CD4-positive, alpha-beta T cell (primary cell): ENCODE results near the gene TTN. TPM values are rescaled to one million over a fixed set of nuclear protein-coding genes. Genes with fewer than 3 reads are reported as not detected.
A peak's percentile ranks its signal among the peaks of the same experiment; 100 is the strongest.

Experiments used
- ATAC-seq: fragments of 200-7000 bp; cut with Tn5 transposase; one replicate; pipeline ENCODE4 v1.10.0; 2022; ENCODE audit warnings: mild to moderate bottlenecking; ENCODE audit not compliant: poor library complexity
- CTCF ChIA-PET: fragments of 350-600 bp; sonication (Branson Sonifier 250); formaldehyde crosslinking; loops from one replicate; lab custom pipeline; 2021; ENCODE audit warnings: antibody characterized with exemption, inconsistent platforms; lab: Charles Lee
- POLR2A ChIA-PET: fragments of 350-600 bp; sonication (Branson Sonifier 250); formaldehyde crosslinking; loops from one replicate; lab custom pipeline; 2021; ENCODE audit warnings: antibody characterized with exemption, inconsistent platforms; lab: Charles Lee
- DNase-seq, 14 experiments: peaks; one replicate each; pipeline ENCODE4 v3.0.0-alpha.2; 2013 to 2020; ENCODE audit warnings: mixed read lengths in 2 of 14
- H3K27ac ChIP-seq, 2 donors: one replicate each; pipeline versions ENCODE4 v1.5.1 to v1.7.0; 2013; ENCODE audit warnings: low read length in 2 of 2, low read depth in 1 of 2, mild to moderate bottlenecking in 1 of 2
- H3K27me3 ChIP-seq, 2 experiments: 1 replicate in 1 of 2; 2 replicates in 1 of 2; pipeline versions ENCODE4 v1.6.1 to v1.7.0; 2013; ENCODE audit warnings: low read length in 2 of 2, control low read depth in 1 of 2, mild to moderate bottlenecking in 1 of 2, moderate library complexity in 1 of 2; ENCODE audit not compliant: insufficient read depth in 2 of 2, control insufficient read depth in 1 of 2
- H3K36me3 ChIP-seq: one replicate; pipeline ENCODE4 v1.6.1; 2013; ENCODE audit warnings: low read length, control low read depth; ENCODE audit not compliant: insufficient read depth
- H3K4me1 ChIP-seq: one replicate; pipeline ENCODE4 v1.6.1; 2013; ENCODE audit warnings: low read length, control low read depth; ENCODE audit not compliant: insufficient read depth
- H3K4me3 ChIP-seq: one replicate; pipeline ENCODE4 v1.5.1; 2013; ENCODE audit warnings: mild to moderate bottlenecking, low read length, moderate library complexity
- H3K9me3 ChIP-seq, 2 experiments: 1 replicate in 1 of 2; 2 replicates in 1 of 2; pipeline versions ENCODE4 v1.6.1 to v1.7.0; 2013; ENCODE audit warnings: low read length in 2 of 2, mild to moderate bottlenecking in 2 of 2, control low read depth in 1 of 2, moderate library complexity in 1 of 2; ENCODE audit not compliant: control insufficient read depth in 1 of 2, insufficient read depth in 1 of 2
- H3K27ac Mint-ChIP-seq: one replicate; pipeline ENCODE4 v1.8.0; 2020; ENCODE audit warnings: mixed read lengths
- H3K27me3 Mint-ChIP-seq: one replicate; pipeline ENCODE4 v1.8.0; 2021; ENCODE audit warnings: mixed read lengths
- H3K36me3 Mint-ChIP-seq: one replicate; pipeline ENCODE4 v1.8.0; 2021; ENCODE audit warnings: low read depth, mixed read lengths
- H3K4me1 Mint-ChIP-seq: one replicate; pipeline ENCODE4 v1.8.0; 2021; ENCODE audit warnings: low read depth, mixed read lengths
- H3K4me3 Mint-ChIP-seq: one replicate; pipeline ENCODE4 v1.8.0; 2020; ENCODE audit warnings: mild to moderate bottlenecking, mixed read lengths
- H3K9me3 Mint-ChIP-seq: one replicate; pipeline ENCODE4 v1.8.0; 2020; ENCODE audit warnings: mixed read lengths
- intact Hi-C, 2 experiments: fragments of 100-400 bp; cut with DNase I in 1 of 2; cut with micrococcal nuclease in 1 of 2; formaldehyde crosslinking; loops; one replicate each; pipeline versions ENCODE4 v1.15.1 to v1.9.0; 2023 to 2025; cut with DNase I, micrococcal nuclease
- total RNA-seq, 174 experiments: library from RNA in 2 of 174; stranded (reverse) in 2 of 174; gene quantifications; one replicate each; pipeline ENCODE4 v1.2.3 and lab custom pipeline; 2021 to 2026
- TF ChIP-seq, protein P1 (sequence below): fragments of 200-600 bp; IDR thresholded peaks from one replicate; pipeline ENCODE4 v1.8.0; 2022; ENCODE audit warnings: antibody characterized with exemption, mild to moderate bottlenecking

TTN gene
- total RNA-seq, 2 experiments from 2014 or later = 27.5 to 29.2 TPM

- Mint-ChIP-seq H3K4me1 (peaks cover 45% of the 10 kb centered on the region), H3K4me3 (peak overlapping the region; percentile 89), H3K27ac (peak overlapping the region; percentile 85), H3K27me3 (no peaks in the 10 kb centered on the region), H3K36me3 (peaks cover 47% of the 10 kb centered on the region), H3K9me3 (no peaks in the 10 kb centered on the region)
- CTCF ChIA-PET = interaction anchor here (1.2 to 2.1 kb wide), 5 partner anchors 11 to 109 kb away, joined by 5 to 12 read pairs (median 5); partner anchors contain the start of genes PJVK and PRKRA
- Histone ChIP-seq H3K9me3 (no peaks in the 10 kb centered on the region), H3K4me1 (peaks cover 8% of the 10 kb centered on the region), H3K4me3 (peak overlapping the region; percentile 74), H3K27me3 (no peaks in the 10 kb centered on the region), H3K36me3 (peaks cover 4% of the 10 kb centered on the region), H3K27ac (no peak overlapping the region)
- intact Hi-C loops = loop anchor here (2.0 to 5.0 kb wide), 3 partner anchors 41 to 73 kb away; partner anchors contain the start of genes FKBP7 (in 1 of the 2), PJVK (in 1 of the 2), PLEKHA3 (in 1 of the 2) and PRKRA (in 1 of the 2)
- peak in 1 of 14 experiments; percentile 13 for DNase-seq
- TF ChIP-seq, protein P1, sequence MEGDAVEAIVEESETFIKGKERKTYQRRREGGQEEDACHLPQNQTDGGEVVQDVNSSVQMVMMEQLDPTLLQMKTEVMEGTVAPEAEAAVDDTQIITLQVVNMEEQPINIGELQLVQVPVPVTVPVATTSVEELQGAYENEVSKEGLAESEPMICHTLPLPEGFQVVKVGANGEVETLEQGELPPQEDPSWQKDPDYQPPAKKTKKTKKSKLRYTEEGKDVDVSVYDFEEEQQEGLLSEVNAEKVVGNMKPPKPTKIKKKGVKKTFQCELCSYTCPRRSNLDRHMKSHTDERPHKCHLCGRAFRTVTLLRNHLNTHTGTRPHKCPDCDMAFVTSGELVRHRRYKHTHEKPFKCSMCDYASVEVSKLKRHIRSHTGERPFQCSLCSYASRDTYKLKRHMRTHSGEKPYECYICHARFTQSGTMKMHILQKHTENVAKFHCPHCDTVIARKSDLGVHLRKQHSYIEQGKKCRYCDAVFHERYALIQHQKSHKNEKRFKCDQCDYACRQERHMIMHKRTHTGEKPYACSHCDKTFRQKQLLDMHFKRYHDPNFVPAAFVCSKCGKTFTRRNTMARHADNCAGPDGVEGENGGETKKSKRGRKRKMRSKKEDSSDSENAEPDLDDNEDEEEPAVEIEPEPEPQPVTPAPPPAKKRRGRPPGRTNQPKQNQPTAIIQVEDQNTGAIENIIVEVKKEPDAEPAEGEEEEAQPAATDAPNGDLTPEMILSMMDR = no peak
- POLR2A ChIA-PET = interaction anchor here (0.9 to 1.5 kb wide), 2 partner anchors 44 to 74 kb away, joined by 4 read pairs; partner anchors contain the start of gene PLEKHA3
- no peak for ATAC-seq
Observed at GRCh38 chr2:178523596-178524134, 283.6 kb downstream of the TTN start.

- H3K4me1 ChIP-seq = peaks cover 8% of the 10 kb centered on the region
- peak; percentile 99 for ATAC-seq
- peak overlapping the region; percentile 85 for H3K27ac Mint-ChIP-seq
- peak overlapping the region; percentile 89 for H3K4me3 Mint-ChIP-seq
- TF ChIP-seq, protein P1 = peak; percentile 77
- H3K36me3 Mint-ChIP-seq = peaks cover 47% of the 10 kb centered on the region
- CTCF ChIA-PET = interaction anchor here (0.6 to 2.1 kb wide), 9 partner anchors 10 to 108 kb away, joined by 3 to 12 read pairs (median 5); partner anchors contain the start of genes PJVK and PRKRA
- H3K27me3 ChIP-seq = no peaks in the 10 kb centered on the region
- H3K27ac ChIP-seq = peak overlapping the region; percentile 26 to 63
- peaks cover 44% of the 10 kb centered on the region for H3K4me1 Mint-ChIP-seq
- DNase-seq = peak; percentile 61 to 91 (median 73)
- H3K27me3 Mint-ChIP-seq = no peaks in the 10 kb centered on the region
- peak overlapping the region; percentile 74 for H3K4me3 ChIP-seq
- POLR2A ChIA-PET = interaction anchor here (0.9 to 1.5 kb wide), 3 partner anchors 43 to 74 kb away, joined by 4 read pairs; partner anchors contain the start of genes PJVK, PLEKHA3 and PRKRA
- no peaks in the 10 kb centered on the region for H3K9me3 ChIP-seq
- intact Hi-C loops = loop anchor here (2.0 to 5.0 kb wide), 3 partner anchors 41 to 72 kb away; partner anchors contain the start of genes FKBP7 (in 1 of the 2), PJVK (in 1 of the 2), PLEKHA3 (in 1 of the 2) and PRKRA (in 1 of the 2)
- H3K9me3 Mint-ChIP-seq = no peaks in the 10 kb centered on the region
- peaks cover 6% of the 10 kb centered on the region for H3K36me3 ChIP-seq
Observed at GRCh38 chr2:178522950-178523595, 284.1 kb downstream of the TTN start.

- intact Hi-C loops = loop anchor here (2.0 to 5.0 kb wide), 3 partner anchors 39 to 71 kb away; partner anchors contain the start of genes FKBP7 (in 1 of the 2), PJVK (in 1 of the 2), PLEKHA3 (in 1 of the 2) and PRKRA (in 1 of the 2)
- no peaks in the 10 kb centered on the region for H3K27me3 ChIP-seq
- H3K4me3 Mint-ChIP-seq = peak overlapping the region; percentile 52
- no peak overlapping the region for H3K4me3 ChIP-seq
- ChIA-PET POLR2A (no interaction called here), CTCF (interaction anchor here (1.2 to 2.1 kb wide), 2 partner anchors 9 to 108 kb away, joined by 3 to 12 read pairs; no protein-coding TSS in a partner anchor)
- H3K4me1 ChIP-seq = peaks cover 8% of the 10 kb centered on the region
- peaks cover 42% of the 10 kb centered on the region for H3K36me3 Mint-ChIP-seq
- peaks cover 32% of the 10 kb centered on the region for H3K4me1 Mint-ChIP-seq
- TF ChIP-seq, protein P1 = no peak
- peak overlapping the region; percentile 37 for H3K27ac Mint-ChIP-seq
- H3K9me3 ChIP-seq = no peaks in the 10 kb centered on the region
- DNase-seq (peak in 1 of 14 experiments; percentile 18), ATAC-seq (no peak)
- H3K9me3 Mint-ChIP-seq = no peaks in the 10 kb centered on the region
- H3K27ac ChIP-seq = peak overlapping the region in 1 of 2 donors; percentile 7
- H3K36me3 ChIP-seq = peaks cover 6% of the 10 kb centered on the region
- H3K27me3 Mint-ChIP-seq = no peaks in the 10 kb centered on the region
Observed at GRCh38 chr2:178521304-178522150, 285.7 kb downstream of the TTN start.
